Prostate gland (tissue), 2 donors: ENCODE results near the gene TBC1D22A.

Experiments used
- CTCF ChIP-seq, 4 experiments: fragments of 200-600 bp in 2 of 4; fragments of 450-650 bp in 2 of 4; sonication (generic) in 2 of 4; IDR thresholded peaks; 1 replicate in 3 of 4; 2 replicates in 1 of 4; pipeline ENCODE4 v1.5.1; 2016 to 2019; ENCODE audit warnings: antibody characterized with exemption in 4 of 4, mild to moderate bottlenecking in 2 of 4, moderate library complexity in 2 of 4
- POLR2A ChIP-seq: fragments of 450-650 bp; IDR thresholded peaks from one replicate; pipeline ENCODE4 v1.6.1; 2016; ENCODE audit warnings: antibody characterized with exemption, mild to moderate bottlenecking
- POLR2AphosphoS5 ChIP-seq: sonication (generic); formaldehyde crosslinking; IDR thresholded peaks from one replicate; pipeline ENCODE4 v1.6.1; 2017; ENCODE audit warnings: antibody characterized with exemption

GRCh38 chr22:46801826-46802607 lies 39.6 kb downstream of the TBC1D22A start:
- TF ChIP-seq CTCF (IDR thresholded peaks at IDR 0.05) (no peak), POLR2A (no peak), POLR2AphosphoS5 (no peak)
